Fibroblast of the conjunctiva (primary cell): ENCODE measurements around the gene ASPM.
"Not testable (repeated sequence)": the region's sequence is repeated elsewhere in the genome, so short reads cannot be mapped to it uniquely, and the experiment has no call there.

Source experiments
- DNase-seq: peaks from one replicate; pipeline ENCODE4 v3.0.0-alpha.2; 2010; ENCODE audit warnings: low read depth

Gene ASPM

GRCh38 chr1:197145446-197146024 is 934 bp downstream of the ASPM start:
- DNase-seq: no peak

- no peak for DNase-seq
These were observed 1.7 kb downstream of the ASPM start for GRCh38 chr1:197144570-197145325.

DNA sequence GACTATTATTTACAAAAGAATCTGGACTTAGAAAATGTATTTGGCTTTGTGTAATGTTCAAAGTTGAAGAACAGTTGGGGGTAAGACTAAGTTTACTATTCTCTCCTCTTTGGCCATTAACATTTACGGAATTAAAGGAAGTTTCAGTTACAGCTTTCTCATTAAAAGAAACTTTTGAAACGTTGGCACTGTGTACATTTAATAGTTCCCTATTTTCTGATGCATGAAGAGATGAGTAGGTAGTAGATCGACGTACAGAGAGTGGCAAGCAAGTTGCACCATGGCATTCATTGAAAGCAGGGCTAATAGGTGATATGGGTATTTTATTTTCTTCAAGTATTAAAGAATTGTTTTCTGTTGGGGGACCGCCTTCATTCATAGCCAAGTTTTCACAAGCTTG is 3.2 kb downstream of the ASPM start:
- DNase-seq: no peak

DNA sequence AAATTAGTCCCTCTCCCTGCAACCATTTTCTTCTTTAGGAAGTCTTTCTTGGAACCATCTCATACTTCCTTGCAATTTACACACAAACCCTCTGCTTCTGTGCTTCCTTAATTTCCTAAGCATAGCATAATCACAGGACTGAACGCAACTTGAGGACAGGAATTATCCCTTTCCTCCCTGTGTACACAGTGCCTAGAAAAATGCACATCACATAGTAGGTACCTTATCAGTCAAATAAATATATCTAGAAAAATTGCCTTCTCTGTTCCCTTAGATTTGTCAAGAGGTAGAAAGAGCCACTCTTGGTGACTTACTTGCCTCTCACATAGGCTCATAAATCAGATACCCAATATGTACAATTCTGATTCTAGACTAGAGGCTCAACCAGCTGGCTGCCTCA is 4.9 kb downstream of the ASPM start:
- no peak for DNase-seq

- DNase-seq: no peak
These were observed 6.3 kb downstream of the ASPM start for GRCh38 chr1:197140121-197140520.

GRCh38 chr1:197139169-197139568 is 7.3 kb downstream of the ASPM start:
- no peak for DNase-seq

GRCh38 chr1:197137322-197137721 is 9.1 kb downstream of the ASPM start:
- DNase-seq: no peak

GRCh38 chr1:197130677-197131304 is 15.7 kb downstream of the ASPM start:
- no peak for DNase-seq

DNA sequence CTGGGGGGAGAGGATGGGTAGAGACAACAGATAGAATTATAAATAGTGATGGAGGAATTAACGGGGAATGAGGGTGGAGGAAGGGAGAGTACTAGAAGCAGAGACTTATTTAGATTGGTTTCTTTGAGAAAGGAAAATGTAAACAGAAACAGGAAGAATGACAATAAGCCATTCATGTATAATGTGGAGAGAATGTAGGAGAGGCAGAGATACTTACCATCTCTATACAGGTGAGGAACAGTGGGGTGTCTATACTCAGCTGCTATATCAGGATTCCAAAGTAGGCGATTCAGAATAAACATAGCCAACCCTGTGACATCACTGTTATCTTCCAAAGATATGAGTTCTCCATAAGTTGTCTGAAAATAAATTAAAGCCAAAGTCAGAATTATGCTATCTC is 16.8 kb downstream of the ASPM start:
- no peak for DNase-seq

DNA sequence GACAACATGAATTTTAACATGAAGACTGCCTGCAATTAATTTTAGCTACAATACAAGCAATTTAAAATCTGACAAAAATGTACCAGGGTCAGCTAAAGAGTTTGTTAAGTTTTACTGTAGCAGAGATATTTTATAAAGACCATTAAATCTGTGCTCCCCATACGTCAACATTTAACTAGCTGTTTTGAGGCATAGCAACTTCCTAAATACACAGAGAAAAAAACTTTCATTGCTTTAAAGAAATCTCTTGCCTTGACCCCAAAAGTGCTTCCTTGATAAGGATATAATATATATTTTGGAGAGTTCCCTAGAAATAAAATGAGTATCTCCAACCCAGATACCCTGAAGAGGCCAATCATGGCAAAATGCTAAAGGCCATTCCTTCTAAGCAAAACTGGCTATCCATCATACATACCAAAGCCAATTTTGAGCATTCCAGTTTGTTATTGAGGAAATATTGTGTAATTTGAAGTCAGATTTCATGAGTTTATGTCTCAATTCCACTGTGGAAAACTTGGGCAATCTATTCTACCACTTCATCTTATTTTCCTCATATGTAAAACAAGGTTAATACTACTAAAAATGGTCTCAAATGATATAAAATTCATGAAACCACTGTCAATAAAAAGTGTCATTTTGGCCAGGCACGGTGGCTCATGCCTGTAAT is 19.1 kb downstream of the ASPM start:
- DNase-seq: no peak

DNA sequence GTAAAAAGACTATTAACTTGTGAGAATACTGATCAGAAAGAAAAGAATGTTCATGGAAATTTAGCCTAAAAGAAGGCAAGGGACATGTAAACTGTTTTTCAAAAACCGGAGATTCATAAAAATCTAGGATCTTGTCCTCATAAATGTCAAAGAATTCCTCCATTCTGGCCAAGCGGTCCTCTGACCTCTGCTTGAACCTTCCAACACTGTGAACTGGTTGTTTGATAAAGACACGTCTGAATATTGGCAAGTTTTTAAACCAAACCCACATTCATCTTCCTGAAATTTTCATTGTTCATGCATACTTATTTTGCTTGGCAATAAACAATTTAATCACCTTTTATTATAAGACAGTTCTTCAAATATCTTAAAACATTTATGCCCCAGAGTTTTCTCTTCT is 19.8 kb downstream of the ASPM start:
- DNase-seq: no peak

GRCh38 chr1:197124376-197124775 is 22.1 kb downstream of the ASPM start:
- no peak for DNase-seq

GRCh38 chr1:197116156-197116555 is 30.3 kb downstream of the ASPM start:
- no peak for DNase-seq

DNA sequence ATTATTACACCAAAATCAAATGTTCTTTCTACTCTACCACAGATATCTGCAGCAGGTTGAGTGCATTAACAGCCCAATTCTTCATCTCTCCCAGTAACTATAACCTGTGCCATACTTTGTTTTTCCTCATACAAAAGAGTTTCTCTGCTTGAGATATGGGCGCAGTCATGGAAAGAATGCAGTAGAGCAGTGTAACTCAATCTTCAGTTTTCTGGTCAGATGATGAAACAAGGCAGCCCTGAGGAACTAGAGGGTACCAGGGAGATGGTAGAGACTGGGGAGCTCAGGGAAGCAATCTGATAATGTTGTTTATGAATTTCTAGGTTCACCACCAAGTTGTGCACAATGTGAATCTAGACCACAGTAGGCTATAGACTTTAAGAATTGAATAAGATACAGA is 39.6 kb downstream of the ASPM start:
- no peak for DNase-seq

DNA sequence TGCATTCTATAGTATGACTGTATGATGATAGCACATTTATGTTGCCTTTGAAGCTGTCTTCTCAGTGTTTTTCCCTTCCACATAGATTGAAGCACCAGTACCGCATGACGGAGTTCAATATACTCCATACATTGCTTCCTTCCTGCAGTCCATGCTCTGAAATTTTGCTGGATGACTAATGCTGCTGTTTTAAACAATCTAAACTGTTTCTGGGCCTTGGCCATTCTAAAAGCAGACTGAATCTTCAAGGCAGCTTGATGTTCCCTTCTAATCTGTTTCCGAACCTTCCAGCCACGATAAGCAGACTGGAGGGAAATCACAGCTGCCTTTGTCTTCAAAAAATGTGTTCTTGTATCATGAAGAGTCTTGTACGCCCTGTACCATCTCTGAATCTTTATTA is 43.2 kb downstream of the ASPM start:
- no peak for DNase-seq

DNA sequence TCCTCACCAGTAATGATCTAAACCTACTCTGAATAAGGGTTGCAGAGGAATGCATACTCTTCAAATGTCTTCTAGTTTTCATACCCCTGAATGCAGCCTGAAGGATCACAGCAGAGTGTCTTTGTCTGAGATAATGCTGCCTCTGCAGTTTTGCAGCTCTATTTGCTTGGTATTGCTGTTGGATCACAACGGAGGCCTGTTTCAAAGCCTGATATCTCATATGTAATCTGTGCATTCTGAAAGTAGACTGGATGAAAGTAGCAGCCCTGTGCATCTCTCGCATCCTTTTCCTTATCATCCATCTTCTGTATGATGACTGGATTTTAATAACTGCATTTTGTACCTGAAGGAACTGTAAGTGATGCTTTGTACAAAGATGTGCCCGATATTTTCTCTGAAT is 44.5 kb downstream of the ASPM start:
- DNase-seq: no peak

- DNase-seq: no peak
These were observed 45.8 kb downstream of the ASPM start for GRCh38 chr1:197100677-197101076.

GRCh38 chr1:197099444-197099843 is 47.0 kb downstream of the ASPM start:
- DNase-seq: no peak

DNA sequence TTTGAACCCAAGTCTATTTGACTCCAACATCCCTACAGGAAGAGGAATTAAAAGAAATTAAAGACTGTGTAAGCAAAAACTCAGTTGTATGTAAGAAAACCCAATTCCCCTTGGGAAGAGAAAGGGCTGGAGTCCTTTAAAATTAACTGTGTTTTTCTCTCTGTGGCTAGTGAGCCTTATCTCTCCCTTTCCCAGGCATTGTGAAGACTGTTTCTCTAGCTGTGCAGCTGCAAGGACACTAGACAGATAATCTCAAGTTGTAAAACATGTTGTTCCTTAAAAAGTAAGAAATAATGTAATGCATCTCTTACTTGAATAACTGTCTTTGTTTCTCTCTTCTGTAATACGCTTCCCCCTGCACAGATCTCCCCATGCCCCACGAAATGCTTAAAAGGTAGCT is 49.5 kb downstream of the ASPM start:
- DNase-seq: not testable (repeated sequence)

- DNase-seq: no peak
These were observed 50.3 kb downstream of the ASPM start for GRCh38 chr1:197096137-197096536.

DNA sequence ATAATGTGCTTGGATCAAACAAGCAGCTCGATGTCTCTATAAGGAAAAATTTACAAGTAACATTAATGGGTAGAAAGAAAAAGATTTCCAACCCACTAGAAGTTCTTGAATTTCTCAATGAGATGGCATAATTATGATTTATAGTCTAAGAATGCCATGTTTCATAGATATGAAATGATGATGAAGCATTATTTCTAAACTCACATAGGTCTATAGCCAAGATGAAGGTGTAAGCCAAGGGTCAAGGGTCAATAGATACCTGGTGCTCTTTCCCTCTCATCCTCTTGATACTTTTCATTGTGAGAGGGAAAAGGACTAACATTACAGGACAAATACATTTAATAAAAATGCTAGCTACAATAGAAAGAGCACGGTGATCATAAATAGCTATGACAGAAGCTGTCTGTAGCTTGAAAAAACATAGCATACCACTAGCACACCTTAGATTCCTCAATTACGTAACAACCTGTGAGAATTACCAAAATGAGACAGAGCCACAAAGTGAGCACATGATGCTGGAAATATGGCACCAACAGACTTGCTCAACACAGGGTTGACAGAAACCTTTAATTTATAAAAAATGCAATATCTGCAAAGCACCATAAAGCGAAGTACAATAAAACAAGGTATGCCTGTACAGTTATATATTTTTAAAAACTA is 53.1 kb downstream of the ASPM start:
- DNase-seq: no peak

GRCh38 chr1:197092491-197093023 is 53.9 kb downstream of the ASPM start:
- no peak for DNase-seq
